Daoy (cell line): ENCODE results near the gene SLFN11. TPM values are rescaled to one million over a fixed set of nuclear protein-coding genes. Genes with fewer than 3 reads are reported as not detected.

ENCODE experiments used
- total RNA-seq: library from RNA; depleted of rRNA; stranded (reverse); fragments of >200 nt; shearing (Covaris generic); gene quantifications from 2 replicates; pipeline ENCODE4 v1.2.3, GENCODE V29; 2014; rRNA removed

SLFN11 gene
- total RNA-seq, 1 experiment from 2014 or later, result 66.6 TPM

Other genes with a start within 250 kb of the SLFN11 start
- gene NLE1, start 231.3 kb downstream of the SLFN11 start, total RNA-seq, result 47.7 and 68.9 TPM in 2 replicates
- not detected in 2 replicates for gene UNC45B, start 225.8 kb downstream of the SLFN11 start, total RNA-seq
- gene SLC35G3, start 179.2 kb downstream of the SLFN11 start, total RNA-seq, result not detected in 2 replicates
- 18.2 and 24.5 TPM in 2 replicates for gene SLFN5, start 130.5 kb downstream of the SLFN11 start, total RNA-seq
- 21.4 and 24.3 TPM in 2 replicates for gene SLFN12, start 58.9 kb upstream of the SLFN11 start, total RNA-seq
- gene SLFN13, start 75.1 kb upstream of the SLFN11 start, total RNA-seq, result 0.86 and 2.3 TPM in 2 replicates
- gene SLFN12L, start 164.1 kb upstream of the SLFN11 start, total RNA-seq, result 0.91 and 1.1 TPM in 2 replicates
- gene SLFN14, start 187.2 kb upstream of the SLFN11 start, total RNA-seq, result not detected in 2 replicates
- 11.0 and 13.5 TPM in 2 replicates for gene PEX12, start 204.9 kb upstream of the SLFN11 start, total RNA-seq
- gene AP2B1, start 213.7 kb upstream of the SLFN11 start, total RNA-seq, result 87.9 and 88.1 TPM in 2 replicates